Peyer's patch (tissue), 4 donors: ENCODE results near the gene ADCY7. TPM values are rescaled to one million over a fixed set of nuclear protein-coding genes. Genes with fewer than 3 reads are reported as not detected.
A peak's percentile ranks its signal among the peaks of the same experiment; 100 is the strongest.

Experiments used
- DNase-seq, 3 donors: peaks; one replicate each; pipeline ENCODE4 v3.0.0-alpha.2; 2017 to 2019
- H3K27ac ChIP-seq, 4 donors: fragments of 200-600 bp; sonication (generic); one replicate each; pipeline ENCODE4 v1.5.1; 2016 to 2019
- H3K27me3 ChIP-seq, 2 donors: fragments of 200-600 bp; sonication (generic); one replicate each; pipeline ENCODE4 v1.5.1; 2019
- H3K36me3 ChIP-seq, 3 donors: fragments of 200-600 bp; sonication (generic); one replicate each; pipeline ENCODE4 v1.5.1; 2016 to 2019
- H3K4me1 ChIP-seq, 4 donors: fragments of 200-600 bp; sonication (generic); one replicate each; pipeline ENCODE4 v1.5.1; 2016 to 2019
- H3K4me3 ChIP-seq, 4 donors: fragments of 200-600 bp; sonication (generic); 1 replicate in 3 of 4; 2 replicates in 1 of 4; pipeline ENCODE4 v1.5.1; 2016 to 2019; ENCODE audit warnings: mild to moderate bottlenecking in 1 of 4
- H3K9me3 ChIP-seq, 4 donors: fragments of 200-600 bp; sonication (generic); one replicate each; pipeline ENCODE4 v1.5.1; 2016 to 2019; ENCODE audit warnings: mild to moderate bottlenecking in 1 of 4
- CTCF ChIP-seq, 6 experiments: fragments of 450-650 bp in 4 of 6; fragments of 200-600 bp in 2 of 6; sonication (generic) in 1 of 6; IDR thresholded peaks; one replicate each; pipeline ENCODE4 v1.5.1; 2017 to 2019; ENCODE audit warnings: antibody characterized with exemption in 6 of 6, mild to moderate bottlenecking in 3 of 6, moderate library complexity in 1 of 6
- POLR2A ChIP-seq, 2 donors: fragments of 450-650 bp; IDR thresholded peaks; one replicate each; pipeline ENCODE4 v1.5.1; 2017; ENCODE audit warnings: antibody characterized with exemption in 2 of 2, mild to moderate bottlenecking in 2 of 2, moderate library complexity in 2 of 2
- total RNA-seq, 4 donors: library from RNA; depleted of rRNA; stranded (reverse); fragments of >200 nt; gene quantifications; one replicate each; pipeline ENCODE4 v1.1.0, GENCODE V29; 2016

Gene ADCY7
- total RNA-seq, 4 donors from 2014 or later, result 6.5 to 67.7 (median 21.5) TPM

- TF ChIP-seq POLR2A (IDR thresholded peaks at IDR 0.05) (no peak), CTCF (IDR thresholded peaks at IDR 0.05) (no peak)
- peak in 2 of 3 donors; percentile 27 to 39 for DNase-seq
- no peak overlapping the region for H3K27ac ChIP-seq
- peaks cover 0 to 11% (median 0%) of the 10 kb centered on the region in 3 donors for H3K36me3 ChIP-seq
- H3K9me3 ChIP-seq, result no peaks in the 10 kb centered on the region
- no peak overlapping the region for H3K4me3 ChIP-seq
- no peaks in the 10 kb centered on the region for H3K27me3 ChIP-seq
- H3K4me1 ChIP-seq, result peaks cover 0 to 8% (median 0%) of the 10 kb centered on the region in 4 donors
These were observed 38.4 kb downstream of the ADCY7 start for GRCh38 chr16:50304467-50305440.

GRCh38 chr16:50305441-50306061 is 39.2 kb downstream of the ADCY7 start:
- DNase-seq, result peak in 2 of 3 donors; percentile 26 to 42
- no peaks in the 10 kb centered on the region for H3K27me3 ChIP-seq
- H3K36me3 ChIP-seq, result peaks cover 0 to 11% (median 0%) of the 10 kb centered on the region in 3 donors
- H3K4me3 ChIP-seq, result no peak overlapping the region
- peaks cover 0 to 8% (median 0%) of the 10 kb centered on the region in 4 donors for H3K4me1 ChIP-seq
- no peaks in the 10 kb centered on the region for H3K9me3 ChIP-seq
- TF ChIP-seq CTCF (IDR thresholded peaks at IDR 0.05) (no peak), POLR2A (IDR thresholded peaks at IDR 0.05) (no peak)
- H3K27ac ChIP-seq, result no peak overlapping the region

GRCh38 chr16:50306287-50306686 is 39.9 kb downstream of the ADCY7 start:
- Histone ChIP-seq H3K36me3 (peaks cover 0 to 6% (median 0%) of the 10 kb centered on the region in 3 donors), H3K4me3 (no peak overlapping the region), H3K27ac (no peak overlapping the region), H3K4me1 (peaks cover 0 to 8% (median 0%) of the 10 kb centered on the region in 4 donors), H3K27me3 (no peaks in the 10 kb centered on the region), H3K9me3 (no peaks in the 10 kb centered on the region)
- TF ChIP-seq POLR2A (IDR thresholded peaks at IDR 0.05) (no peak), CTCF (IDR thresholded peaks at IDR 0.05) (no peak)
- peak in 1 of 3 donors; percentile 26 for DNase-seq

GRCh38 chr16:50308237-50308965 is 42.0 kb downstream of the ADCY7 start:
- no peak overlapping the region for H3K4me3 ChIP-seq
- DNase-seq, result peak in 1 of 3 donors; percentile 44
- TF ChIP-seq CTCF (IDR thresholded peaks at IDR 0.05) (no peak), POLR2A (IDR thresholded peaks at IDR 0.05) (no peak)
- no peaks in the 10 kb centered on the region for H3K4me1 ChIP-seq
- peaks cover 0 to 14% (median 0%) of the 10 kb centered on the region in 3 donors for H3K36me3 ChIP-seq
- no peak overlapping the region for H3K27ac ChIP-seq
- no peaks in the 10 kb centered on the region for H3K9me3 ChIP-seq
- H3K27me3 ChIP-seq, result no peaks in the 10 kb centered on the region

GRCh38 chr16:50309156-50309526 is 42.8 kb downstream of the ADCY7 start:
- Histone ChIP-seq H3K4me3 (no peak overlapping the region), H3K27me3 (no peaks in the 10 kb centered on the region), H3K4me1 (no peaks in the 10 kb centered on the region), H3K36me3 (peaks cover 0 to 22% (median 0%) of the 10 kb centered on the region in 3 donors), H3K9me3 (no peaks in the 10 kb centered on the region), H3K27ac (no peak overlapping the region)
- TF ChIP-seq CTCF (IDR thresholded peaks at IDR 0.05) (no peak), POLR2A (IDR thresholded peaks at IDR 0.05) (no peak)
- DNase-seq, result peak in 1 of 3 donors; percentile 11
